ENCODE results near the gene THOC7.

DNA sequence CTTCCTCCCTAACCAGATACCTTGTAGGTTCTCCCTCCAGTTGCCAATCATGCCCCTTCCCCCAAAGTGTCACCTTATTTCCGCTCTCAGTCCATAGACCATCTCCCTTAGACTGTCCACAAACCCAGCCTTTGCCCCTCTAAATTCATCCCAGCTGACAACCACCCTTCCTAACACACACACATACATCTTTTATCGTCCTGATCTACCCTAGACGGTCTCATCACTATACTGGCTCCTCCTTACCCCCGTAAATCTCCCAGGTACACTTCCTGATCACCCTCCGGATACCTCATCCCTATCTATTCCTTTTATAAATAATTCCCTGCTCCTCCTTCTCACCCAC lies 828 bp downstream of the THOC7 start:
- TF ChIP-seq CTCF (IDR thresholded peaks at IDR 0.05; ENCODE audit: low read length) = no peak
- TF ChIP-seq EZH2 (optimal IDR thresholded peaks at IDR 0.05; ENCODE audit: low read depth, low read length) = no peak
- TF ChIP-seq EZH2phosphoT487 (IDR thresholded peaks at IDR 0.05; ENCODE audit: low read length) = no peak

Data from MM.1S (cell line).